Endothelial cell of umbilical vein (primary cell): ENCODE results near the gene SYAP1. TPM values are rescaled to one million over a fixed set of nuclear protein-coding genes. Genes with fewer than 3 reads are reported as not detected.
"Not testable (repeated sequence)": the region's sequence is repeated elsewhere in the genome, so short reads cannot be mapped to it uniquely, and the experiment has no call there.

Experiments
- BruUV-seq: library from RNA; stranded (reverse); fragments of 400-500 nt; replicated peaks from 2 replicates; lab custom pipeline; 2021; lab: Mats Ljungman, UMichigan
- CTCF ChIA-PET: fragments of 300-600, 350-600 bp; sonication (Branson Sonifier 250); formaldehyde crosslinking; loops from one replicate; lab custom pipeline; 2021; ENCODE audit warnings: antibody characterized with exemption, inconsistent platforms; lab: Charles Lee
- POLR2A ChIA-PET: fragments of 300-600, 350-600 bp; sonication (Branson Sonifier 250); formaldehyde crosslinking; loops from one replicate; lab custom pipeline; 2021; ENCODE audit warnings: antibody characterized with exemption, inconsistent platforms; lab: Charles Lee
- DNase-seq: peaks from one replicate; pipeline ENCODE4 v3.0.0-alpha.2; 2011; ENCODE audit warnings: low read depth, low spot score
- FAIRE-seq: peaks from 2 replicates; lab custom pipeline; 2011; peaks lifted over from hg19 to GRCh38; lab: Jason Lieb, UNC
- H2AFZ ChIP-seq: 2 replicates; pipeline ENCODE4 v1.6.0; 2012; ENCODE audit warnings: low read depth, low read length, control low read depth, inconsistent platforms
- H3K27ac ChIP-seq: 2 replicates; pipeline ENCODE4 v1.5.1; 2011; ENCODE audit warnings: low read depth, mild to moderate bottlenecking, control low read depth, low read length, moderate library complexity; ENCODE audit not compliant: insufficient read depth
- H3K27me3 ChIP-seq, 2 experiments: 2 replicates each; pipeline versions ENCODE4 v1.6.0 to v1.6.1; 2011; ENCODE audit warnings: low read length in 2 of 2, mixed read lengths in 1 of 2; ENCODE audit not compliant: control insufficient read depth in 2 of 2, insufficient read depth in 2 of 2
- H3K36me3 ChIP-seq, 2 experiments: 2 replicates in 1 of 2; 3 replicates in 1 of 2; pipeline ENCODE4 v1.5.1; 2011; ENCODE audit warnings: low read length in 2 of 2, mild to moderate bottlenecking in 1 of 2, moderate library complexity in 1 of 2; ENCODE audit not compliant: control insufficient read depth in 2 of 2, insufficient read depth in 2 of 2; ENCODE audit errors: extremely low read depth in 1 of 2
- H3K4me1 ChIP-seq: 3 replicates; pipeline ENCODE4 v1.5.1; 2011; ENCODE audit warnings: mild to moderate bottlenecking, low read length; ENCODE audit not compliant: control insufficient read depth, insufficient read depth; ENCODE audit errors: extremely low read depth
- H3K4me2 ChIP-seq: 2 replicates; pipeline ENCODE4 v1.6.1; 2011; ENCODE audit warnings: low read length, control low read depth, mixed read lengths; ENCODE audit not compliant: insufficient read depth
- H3K4me3 ChIP-seq, 3 experiments: fragments of 200-600 bp in 1 of 3; sonication (generic), shearing (Covaris generic) in 1 of 3; replicated peaks in 1 of 3; 2 replicates each; pipeline ENCODE4 v1.5.1; 2011 to 2016; ENCODE audit warnings: control low read depth in 3 of 3, low read length in 3 of 3, mild to moderate bottlenecking in 2 of 3, inconsistent platforms in 1 of 3, low read depth in 1 of 3, moderate library complexity in 1 of 3; ENCODE audit not compliant: insufficient read depth in 1 of 3
- H3K79me2 ChIP-seq: 2 replicates; pipeline ENCODE4 v1.6.0; 2012; ENCODE audit warnings: low read length, inconsistent platforms; ENCODE audit not compliant: control insufficient read depth, insufficient read depth
- H3K9ac ChIP-seq: replicated peaks from 2 replicates; pipeline ENCODE3; 2011; ENCODE audit warnings: low read length, control low read depth; ENCODE audit not compliant: insufficient read depth; ENCODE audit errors: extremely low read depth
- H3K9me1 ChIP-seq: replicated peaks from 3 replicates; pipeline ENCODE4 v1.6.0; 2011; ENCODE audit warnings: mild to moderate bottlenecking, low read length; ENCODE audit not compliant: control insufficient read depth, insufficient read depth; ENCODE audit errors: extremely low read depth
- H3K9me3 ChIP-seq: replicated peaks from 2 replicates; pipeline ENCODE4 v1.5.1; 2012; ENCODE audit warnings: low read length, inconsistent platforms; ENCODE audit not compliant: control insufficient read depth, insufficient read depth
- H4K20me1 ChIP-seq: replicated peaks from 2 replicates; pipeline ENCODE3; 2011; ENCODE audit warnings: mild to moderate bottlenecking, low read length; ENCODE audit not compliant: control insufficient read depth, insufficient read depth; ENCODE audit errors: extremely low read depth
- EZH2 ChIP-seq: IDR thresholded peaks from 2 replicates; pipeline ENCODE4 v1.6.1; 2012; ENCODE audit warnings: borderline replicate concordance, low read depth, mild to moderate bottlenecking, moderate library complexity, low read length, inconsistent platforms; ENCODE audit not compliant: severe bottlenecking
- FOS ChIP-seq: IDR thresholded peaks from 2 replicates; pipeline ENCODE4 v1.6.1; 2011; ENCODE audit warnings: mild to moderate bottlenecking, low read length, moderate library complexity, borderline replicate concordance; ENCODE audit not compliant: insufficient read depth
- GATA2 ChIP-seq: IDR thresholded peaks from 2 replicates; pipeline ENCODE4 v1.7.0; 2011; ENCODE audit warnings: low read depth, mild to moderate bottlenecking, moderate library complexity, mixed read lengths, low read length; ENCODE audit not compliant: insufficient read length, insufficient read depth
- MAX ChIP-seq: IDR thresholded peaks from 2 replicates; pipeline ENCODE4 v1.6.1; 2011; ENCODE audit not compliant: insufficient read depth, insufficient read length
- MYC ChIP-seq: IDR thresholded peaks from one replicate; pipeline ENCODE4 v1.6.1; 2011; ENCODE audit warnings: mild to moderate bottlenecking, low read depth, low read length
- POLR2AphosphoS5 ChIP-seq: IDR thresholded peaks from 2 replicates; pipeline ENCODE4 v1.6.1; 2012; ENCODE audit warnings: low read depth, mild to moderate bottlenecking, control low read depth, low read length, moderate library complexity; ENCODE audit not compliant: insufficient read depth
- dilution Hi-C: fragments of 300-500 bp; cut with MboI; formaldehyde crosslinking; loops from one replicate; pipeline ENCODE4 v1.15.0; 2019; ENCODE audit warnings: low sequenced_read_pairs; ENCODE audit not compliant: extremely low pct_ligation_motif_present
- intact Hi-C: fragments of 100-400 bp; cut with micrococcal nuclease; formaldehyde crosslinking; loops from one replicate; pipeline ENCODE4 v1.10.0; 2022
- polyA plus RNA-seq, 4 experiments: library from polyadenylated mRNA; depleted of rRNA in 3 of 4; stranded (reverse) in 3 of 4; unstranded in 1 of 4; fragments of >200 nt; gene quantifications; 2 replicates each; pipeline versions ENCODE4 v1.2.1 to v1.2.3, GENCODE V29; 2011 to 2012; ENCODE audit warnings: missing spikeins in 1 of 4
- total RNA-seq: library from RNA; stranded (reverse); gene quantifications from 2 replicates; pipeline ENCODE4 v1.2.3, GENCODE V29; 2021

SYAP1 gene
- total and polyA plus RNA-seq, 2 donors (not counting 3 experiments of a cell fraction or from before 2014, with no cell fraction given), result 3.4 to 21.9 TPM

DNA sequence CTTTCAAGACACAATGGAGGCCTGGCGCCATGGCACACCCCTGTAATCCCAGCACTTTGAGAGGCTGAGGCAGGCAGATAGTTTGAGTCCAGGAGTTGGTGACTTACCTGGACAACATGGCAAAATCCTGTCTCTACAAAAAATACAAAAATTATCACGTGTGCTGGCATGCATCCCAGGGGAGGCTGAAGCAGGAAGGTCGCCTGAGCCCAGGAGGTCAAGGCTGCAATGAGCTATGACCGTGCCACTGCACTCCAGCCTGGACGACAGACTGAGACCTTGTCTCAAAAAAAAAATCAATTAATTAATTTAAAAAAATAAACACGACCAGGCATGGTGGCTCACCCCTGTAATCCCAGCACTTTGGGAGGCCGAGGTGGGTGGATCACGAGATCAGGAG, 4.9 kb upstream of the SYAP1 start:
- no peaks in the 10 kb centered on the region for H3K9me3 ChIP-seq
- H4K20me1 ChIP-seq, result no peaks in the 10 kb centered on the region
- no peak overlapping the region for H2AFZ ChIP-seq
- no peak overlapping the region for H3K9ac ChIP-seq
- no TSS peak for BruUV-seq
- H3K4me2 ChIP-seq, result no peak overlapping the region
- FAIRE-seq, result no peak
- dilution Hi-C loops, result no loop called here
- H3K4me1 ChIP-seq, result peaks cover 2% of the 10 kb centered on the region
- ChIA-PET POLR2A (no interaction called here), CTCF (no interaction called here)
- H3K27ac ChIP-seq, result no peak overlapping the region
- intact Hi-C loops, result no loop called here
- H3K9me1 ChIP-seq, result no peaks in the 10 kb centered on the region
- no peak for TF ChIP-seq GATA2
- no peak for TF ChIP-seq FOS
- no peak for TF ChIP-seq MYC
- no peak for TF ChIP-seq MAX
- no peak for TF ChIP-seq POLR2AphosphoS5
- no peak for TF ChIP-seq EZH2
- H3K27me3 ChIP-seq, result no peaks in the 10 kb centered on the region
- no peak overlapping the region for H3K4me3 ChIP-seq
- H3K36me3 ChIP-seq, result no peaks in the 10 kb centered on the region
- peaks cover 7% of the 10 kb centered on the region for H3K79me2 ChIP-seq
- no peak for DNase-seq

GRCh38 chrX:16715638-16716037, 3.8 kb upstream of the SYAP1 start:
- H3K4me2 ChIP-seq, H3K9me3 ChIP-seq, H2AFZ ChIP-seq, FAIRE-seq, H3K9ac ChIP-seq, dilution Hi-C loops, CTCF ChIA-PET, BruUV-seq, DNase-seq, H3K9me1 ChIP-seq, H4K20me1 ChIP-seq, H3K27ac ChIP-seq, POLR2A ChIA-PET, H3K27me3 ChIP-seq, H3K36me3 ChIP-seq, intact Hi-C loops, H3K4me1 ChIP-seq, H3K4me3 ChIP-seq: not testable (repeated sequence)
- peaks cover 13% of the 10 kb centered on the region for H3K79me2 ChIP-seq

DNA sequence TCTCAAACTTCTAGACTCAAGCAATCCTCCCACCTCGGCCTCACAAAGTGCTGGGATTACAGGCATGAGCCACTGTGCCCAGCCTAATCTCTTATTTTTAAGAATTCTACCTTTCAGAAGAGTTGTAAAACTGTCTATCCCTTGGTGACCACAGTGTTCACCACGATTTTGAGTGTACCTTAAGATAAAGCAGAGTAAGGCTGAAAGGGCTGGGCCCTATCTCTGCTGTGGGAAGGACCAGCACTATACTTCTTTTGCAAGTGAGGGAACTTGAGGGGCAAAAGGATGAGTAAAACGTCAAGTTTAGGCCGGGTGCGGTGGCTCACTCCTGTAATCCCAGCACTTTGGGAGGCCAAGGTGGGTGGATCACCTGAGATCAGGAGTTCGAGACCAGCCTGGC, 3.0 kb upstream of the SYAP1 start:
- H3K36me3 ChIP-seq, H3K9me3 ChIP-seq, FAIRE-seq, DNase-seq, intact Hi-C loops, H3K4me1 ChIP-seq, BruUV-seq, H3K4me3 ChIP-seq, H3K27ac ChIP-seq, H3K4me2 ChIP-seq, dilution Hi-C loops, H3K9me1 ChIP-seq, CTCF ChIA-PET, H4K20me1 ChIP-seq, POLR2A ChIA-PET, H3K9ac ChIP-seq, H2AFZ ChIP-seq, H3K27me3 ChIP-seq: not testable (repeated sequence)
- H3K79me2 ChIP-seq, result peaks cover 17% of the 10 kb centered on the region
